Astrocyte of the spinal cord (primary cell): ENCODE data around the gene ZNF438.

Source experiments
- DNase-seq: peaks from one replicate; pipeline ENCODE4 v3.0.0; 2011; ENCODE audit warnings: low read depth, low spot score
- H3K4me3 ChIP-seq: 2 replicates; pipeline ENCODE4 v1.5.1; 2011; ENCODE audit warnings: low read depth, mild to moderate bottlenecking, low read length, moderate library complexity
- in situ Hi-C: cut with HindIII; loops from 2 replicates; pipeline ENCODE4 v1.10.0; 2017; ENCODE audit warnings: low sequenced_read_pairs
- TF ChIP-seq, protein P1 (sequence below): IDR thresholded peaks from 2 replicates; pipeline ENCODE4 v1.5.1; 2012; ENCODE audit warnings: low read depth, mild to moderate bottlenecking, low read length, inconsistent platforms

Gene ZNF438

DNA sequence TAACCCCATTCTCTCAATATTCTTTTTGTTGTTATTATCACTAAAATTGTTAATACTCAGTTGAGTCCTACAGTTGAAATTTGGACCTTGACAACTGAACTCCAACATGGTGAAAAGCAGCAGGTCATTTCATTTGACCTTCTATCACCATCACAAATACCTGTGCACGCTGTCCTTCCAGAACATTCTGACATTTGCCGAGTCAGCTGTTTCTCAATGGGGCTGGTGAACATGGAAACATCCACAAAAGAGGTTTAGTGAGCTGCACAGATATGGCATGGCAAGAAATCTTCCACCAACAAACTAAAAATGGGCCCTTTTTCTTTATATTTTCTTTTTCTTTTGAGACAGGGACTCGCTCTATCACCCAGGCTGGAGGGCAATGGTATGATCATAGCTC, 169.7 kb downstream of the ZNF438 start:
- DNase-seq: no peak

DNA sequence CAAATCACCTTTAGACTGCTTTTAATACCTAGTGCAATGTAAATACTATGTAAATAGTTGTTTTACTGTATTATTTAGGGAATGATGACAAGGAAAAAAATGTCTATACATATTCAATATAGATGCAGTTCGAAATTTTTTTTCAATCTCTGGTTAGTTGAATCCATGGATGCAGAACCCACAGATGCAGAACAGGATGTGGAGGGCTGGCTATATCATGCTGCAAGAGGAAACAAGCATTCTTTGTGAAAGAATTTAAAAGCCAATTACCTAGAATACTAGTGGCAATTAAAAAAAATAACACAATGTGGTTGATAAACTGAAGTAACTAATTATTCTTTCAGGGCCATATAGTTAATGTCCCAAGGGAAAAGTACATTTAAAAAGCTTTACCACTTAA, 170.4 kb downstream of the ZNF438 start:
- no peak overlapping the region for H3K4me3 ChIP-seq
- TF ChIP-seq, protein P1, sequence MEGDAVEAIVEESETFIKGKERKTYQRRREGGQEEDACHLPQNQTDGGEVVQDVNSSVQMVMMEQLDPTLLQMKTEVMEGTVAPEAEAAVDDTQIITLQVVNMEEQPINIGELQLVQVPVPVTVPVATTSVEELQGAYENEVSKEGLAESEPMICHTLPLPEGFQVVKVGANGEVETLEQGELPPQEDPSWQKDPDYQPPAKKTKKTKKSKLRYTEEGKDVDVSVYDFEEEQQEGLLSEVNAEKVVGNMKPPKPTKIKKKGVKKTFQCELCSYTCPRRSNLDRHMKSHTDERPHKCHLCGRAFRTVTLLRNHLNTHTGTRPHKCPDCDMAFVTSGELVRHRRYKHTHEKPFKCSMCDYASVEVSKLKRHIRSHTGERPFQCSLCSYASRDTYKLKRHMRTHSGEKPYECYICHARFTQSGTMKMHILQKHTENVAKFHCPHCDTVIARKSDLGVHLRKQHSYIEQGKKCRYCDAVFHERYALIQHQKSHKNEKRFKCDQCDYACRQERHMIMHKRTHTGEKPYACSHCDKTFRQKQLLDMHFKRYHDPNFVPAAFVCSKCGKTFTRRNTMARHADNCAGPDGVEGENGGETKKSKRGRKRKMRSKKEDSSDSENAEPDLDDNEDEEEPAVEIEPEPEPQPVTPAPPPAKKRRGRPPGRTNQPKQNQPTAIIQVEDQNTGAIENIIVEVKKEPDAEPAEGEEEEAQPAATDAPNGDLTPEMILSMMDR: no peak
- in situ Hi-C loops: no loop called here
- DNase-seq: no peak

More for the DNA sequence above, 169.7 kb downstream of the ZNF438 start:
- H3K4me3 ChIP-seq: no peak overlapping the region
- TF ChIP-seq, protein P1: no peak
- in situ Hi-C loops: no loop called here

DNA sequence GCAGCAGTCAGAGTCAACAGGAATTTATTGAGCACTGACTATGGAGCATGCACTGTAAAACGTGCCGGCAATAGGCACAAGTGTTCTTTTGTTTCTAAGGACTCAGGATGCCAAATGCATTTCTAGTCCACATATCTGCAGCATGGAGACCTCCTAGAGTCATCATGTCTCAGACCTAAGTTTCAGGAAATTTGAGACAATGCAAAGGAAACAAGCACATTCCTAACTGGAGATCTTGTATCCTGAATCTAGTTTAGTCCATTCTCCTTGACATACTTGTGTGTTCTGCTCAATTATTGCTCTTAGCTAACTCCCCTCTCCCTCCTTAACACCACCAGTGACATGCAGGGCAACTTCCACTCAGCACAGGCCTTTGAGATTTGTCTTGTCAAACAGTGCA, 173.2 kb downstream of the ZNF438 start:
- TF ChIP-seq, protein P1: no peak
- DNase-seq: peak; percentile 14
- in situ Hi-C loops: no loop called here
- H3K4me3 ChIP-seq: no peak overlapping the region

DNA sequence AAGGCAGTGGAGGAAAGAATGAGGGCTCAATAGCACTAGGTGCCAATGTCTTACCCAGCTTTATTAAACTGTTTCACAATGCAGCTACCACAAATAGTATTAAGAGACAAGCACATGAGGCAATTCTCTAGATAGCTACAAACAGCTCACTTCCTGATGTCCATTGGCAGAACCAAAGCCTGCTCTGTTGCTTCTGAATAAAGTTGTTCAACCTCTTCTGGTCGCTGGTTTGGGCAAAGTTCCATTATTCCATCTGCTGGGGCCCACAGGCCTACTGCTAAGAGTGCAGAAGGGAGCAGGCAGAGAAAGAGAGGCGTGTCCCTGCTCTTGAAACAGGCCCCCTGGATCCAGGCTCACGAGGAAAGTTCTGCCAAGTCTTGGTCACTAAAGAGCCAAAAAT, 173.9 kb downstream of the ZNF438 start:
- DNase-seq: peak; percentile 31
- TF ChIP-seq, protein P1: no peak
- in situ Hi-C loops: no loop called here
- H3K4me3 ChIP-seq: no peak overlapping the region

DNA sequence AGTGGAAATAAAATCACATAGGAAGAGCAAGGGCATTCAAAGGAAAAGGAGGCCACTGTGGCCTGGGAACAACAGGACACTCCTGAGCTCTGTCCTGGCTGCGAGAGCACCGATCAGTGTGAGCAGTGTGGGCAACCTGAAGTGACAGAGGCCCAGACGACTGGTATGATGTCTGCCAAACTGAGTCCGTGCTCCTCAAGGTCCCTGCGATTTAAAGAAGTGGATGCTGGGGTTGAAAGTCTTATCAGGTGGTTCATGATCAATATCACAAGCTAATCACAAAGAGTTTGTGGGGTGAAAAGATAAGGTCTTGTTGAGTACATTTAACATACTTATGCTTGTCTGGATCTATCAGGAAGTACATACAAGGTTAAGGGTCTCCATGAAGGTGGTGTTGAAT, 176.5 kb downstream of the ZNF438 start:
- DNase-seq: no peak
- TF ChIP-seq, protein P1: no peak
- in situ Hi-C loops: no loop called here

DNA sequence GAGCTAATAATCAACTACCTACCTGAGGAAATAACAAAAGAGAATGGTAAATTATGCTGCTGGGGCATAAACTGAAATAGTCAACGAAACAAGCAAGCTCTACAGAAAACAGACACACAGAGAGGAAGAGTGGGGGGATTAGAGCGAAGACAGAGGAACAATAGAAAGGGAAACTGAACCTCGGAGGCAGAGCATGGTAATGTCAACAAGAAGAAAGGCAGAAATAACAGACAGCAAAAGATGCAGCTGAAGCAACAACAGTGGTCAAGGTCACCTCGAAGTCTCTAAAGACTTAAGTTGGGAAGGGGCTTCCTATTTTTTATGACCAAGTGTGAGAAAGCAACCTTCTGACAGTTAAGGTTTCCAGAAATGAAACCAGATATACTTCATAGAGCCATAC, 177.0 kb downstream of the ZNF438 start:
- TF ChIP-seq, protein P1: no peak
- in situ Hi-C loops: no loop called here
- no peak for DNase-seq
- no peak overlapping the region for H3K4me3 ChIP-seq

More for the DNA sequence above, 176.5 kb downstream of the ZNF438 start:
- no peak overlapping the region for H3K4me3 ChIP-seq

DNA sequence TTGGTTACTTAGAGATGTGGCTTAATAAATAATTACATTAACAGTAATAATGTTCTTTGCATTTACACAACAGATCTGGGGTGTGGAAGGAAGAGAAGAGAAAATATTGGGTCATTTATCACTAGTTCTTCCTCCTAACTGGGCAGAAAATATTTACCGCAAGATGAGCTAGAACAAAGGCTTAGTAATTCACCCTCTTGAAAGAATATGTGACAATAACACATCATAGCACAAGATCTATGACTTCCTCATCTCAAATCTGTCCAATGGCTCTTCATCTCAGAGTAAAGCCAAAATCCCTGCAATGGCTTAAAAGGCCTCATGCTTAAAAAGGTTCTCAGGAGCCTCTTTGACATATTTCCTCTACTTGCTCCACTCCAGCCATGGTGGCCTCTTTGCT, 178.6 kb downstream of the ZNF438 start:
- no peak for DNase-seq
- TF ChIP-seq, protein P1: no peak
- no peak overlapping the region for H3K4me3 ChIP-seq
- in situ Hi-C loops: no loop called here
